ENCODE results near the gene ASPG.

DNA sequence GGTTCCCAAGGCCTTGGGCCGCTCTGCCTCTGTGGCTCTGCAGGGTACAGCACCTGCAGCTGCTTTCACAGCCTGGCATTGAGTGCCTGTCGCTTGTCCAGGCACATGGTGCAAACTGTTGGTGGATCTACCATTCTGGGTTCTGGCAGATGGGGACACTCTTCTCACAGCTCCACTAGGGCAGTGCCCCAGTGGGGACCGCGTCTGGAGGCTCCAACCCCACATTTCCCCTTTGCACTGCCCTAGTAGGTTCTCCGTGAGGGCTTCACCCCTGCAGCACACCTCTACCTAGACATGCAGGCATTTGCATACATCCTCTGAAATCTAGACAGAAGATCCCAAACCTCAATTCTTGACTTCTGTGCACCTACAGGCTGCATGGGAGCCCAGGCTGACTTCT lies 19.2 kb upstream of the ASPG start:
- TF ChIP-seq, protein P1, sequence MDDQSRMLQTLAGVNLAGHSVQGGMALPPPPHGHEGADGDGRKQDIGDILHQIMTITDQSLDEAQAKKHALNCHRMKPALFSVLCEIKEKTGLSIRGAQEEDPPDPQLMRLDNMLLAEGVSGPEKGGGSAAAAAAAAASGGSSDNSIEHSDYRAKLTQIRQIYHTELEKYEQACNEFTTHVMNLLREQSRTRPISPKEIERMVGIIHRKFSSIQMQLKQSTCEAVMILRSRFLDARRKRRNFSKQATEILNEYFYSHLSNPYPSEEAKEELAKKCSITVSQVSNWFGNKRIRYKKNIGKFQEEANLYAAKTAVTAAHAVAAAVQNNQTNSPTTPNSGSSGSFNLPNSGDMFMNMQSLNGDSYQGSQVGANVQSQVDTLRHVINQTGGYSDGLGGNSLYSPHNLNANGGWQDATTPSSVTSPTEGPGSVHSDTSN (CRISPR knock-in tag; IDR thresholded peaks at IDR 0.05; ENCODE audit: borderline replicate concordance) = no peak
- TF ChIP-seq ZNF205 (CRISPR knock-in tag; IDR thresholded peaks at IDR 0.05) (no peak), MIER3 (CRISPR knock-in tag; IDR thresholded peaks at IDR 0.05; ENCODE audit: borderline replicate concordance) (no peak), JUND (CRISPR knock-in tag; IDR thresholded peaks at IDR 0.05) (no peak), TEAD2 (CRISPR knock-in tag; IDR thresholded peaks at IDR 0.05) (no peak), ZNF556 (CRISPR knock-in tag; IDR thresholded peaks at IDR 0.05; ENCODE audit: borderline replicate concordance) (no peak), CHCHD3 (CRISPR knock-in tag; IDR thresholded peaks at IDR 0.05) (no peak), NCOA2 (CRISPR knock-in tag; IDR thresholded peaks at IDR 0.05) (no peak)
- TF ChIP-seq, protein P2, sequence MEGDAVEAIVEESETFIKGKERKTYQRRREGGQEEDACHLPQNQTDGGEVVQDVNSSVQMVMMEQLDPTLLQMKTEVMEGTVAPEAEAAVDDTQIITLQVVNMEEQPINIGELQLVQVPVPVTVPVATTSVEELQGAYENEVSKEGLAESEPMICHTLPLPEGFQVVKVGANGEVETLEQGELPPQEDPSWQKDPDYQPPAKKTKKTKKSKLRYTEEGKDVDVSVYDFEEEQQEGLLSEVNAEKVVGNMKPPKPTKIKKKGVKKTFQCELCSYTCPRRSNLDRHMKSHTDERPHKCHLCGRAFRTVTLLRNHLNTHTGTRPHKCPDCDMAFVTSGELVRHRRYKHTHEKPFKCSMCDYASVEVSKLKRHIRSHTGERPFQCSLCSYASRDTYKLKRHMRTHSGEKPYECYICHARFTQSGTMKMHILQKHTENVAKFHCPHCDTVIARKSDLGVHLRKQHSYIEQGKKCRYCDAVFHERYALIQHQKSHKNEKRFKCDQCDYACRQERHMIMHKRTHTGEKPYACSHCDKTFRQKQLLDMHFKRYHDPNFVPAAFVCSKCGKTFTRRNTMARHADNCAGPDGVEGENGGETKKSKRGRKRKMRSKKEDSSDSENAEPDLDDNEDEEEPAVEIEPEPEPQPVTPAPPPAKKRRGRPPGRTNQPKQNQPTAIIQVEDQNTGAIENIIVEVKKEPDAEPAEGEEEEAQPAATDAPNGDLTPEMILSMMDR (CRISPR knock-in tag; IDR thresholded peaks at IDR 0.05) = no peak
- TF ChIP-seq, protein P3, sequence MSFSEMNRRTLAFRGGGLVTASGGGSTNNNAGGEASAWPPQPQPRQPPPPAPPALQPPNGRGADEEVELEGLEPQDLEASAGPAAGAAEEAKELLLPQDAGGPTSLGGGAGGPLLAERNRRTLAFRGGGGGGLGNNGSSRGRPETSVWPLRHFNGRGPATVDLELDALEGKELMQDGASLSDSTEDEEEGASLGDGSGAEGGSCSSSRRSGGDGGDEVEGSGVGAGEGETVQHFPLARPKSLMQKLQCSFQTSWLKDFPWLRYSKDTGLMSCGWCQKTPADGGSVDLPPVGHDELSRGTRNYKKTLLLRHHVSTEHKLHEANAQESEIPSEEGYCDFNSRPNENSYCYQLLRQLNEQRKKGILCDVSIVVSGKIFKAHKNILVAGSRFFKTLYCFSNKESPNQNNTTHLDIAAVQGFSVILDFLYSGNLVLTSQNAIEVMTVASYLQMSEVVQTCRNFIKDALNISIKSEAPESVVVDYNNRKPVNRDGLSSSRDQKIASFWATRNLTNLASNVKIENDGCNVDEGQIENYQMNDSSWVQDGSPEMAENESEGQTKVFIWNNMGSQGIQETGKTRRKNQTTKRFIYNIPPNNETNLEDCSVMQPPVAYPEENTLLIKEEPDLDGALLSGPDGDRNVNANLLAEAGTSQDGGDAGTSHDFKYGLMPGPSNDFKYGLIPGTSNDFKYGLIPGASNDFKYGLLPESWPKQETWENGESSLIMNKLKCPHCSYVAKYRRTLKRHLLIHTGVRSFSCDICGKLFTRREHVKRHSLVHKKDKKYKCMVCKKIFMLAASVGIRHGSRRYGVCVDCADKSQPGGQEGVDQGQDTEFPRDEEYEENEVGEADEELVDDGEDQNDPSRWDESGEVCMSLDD (CRISPR knock-in tag; IDR thresholded peaks at IDR 0.05; ENCODE audit: borderline replicate concordance) = no peak
- TF ChIP-seq, protein P4, sequence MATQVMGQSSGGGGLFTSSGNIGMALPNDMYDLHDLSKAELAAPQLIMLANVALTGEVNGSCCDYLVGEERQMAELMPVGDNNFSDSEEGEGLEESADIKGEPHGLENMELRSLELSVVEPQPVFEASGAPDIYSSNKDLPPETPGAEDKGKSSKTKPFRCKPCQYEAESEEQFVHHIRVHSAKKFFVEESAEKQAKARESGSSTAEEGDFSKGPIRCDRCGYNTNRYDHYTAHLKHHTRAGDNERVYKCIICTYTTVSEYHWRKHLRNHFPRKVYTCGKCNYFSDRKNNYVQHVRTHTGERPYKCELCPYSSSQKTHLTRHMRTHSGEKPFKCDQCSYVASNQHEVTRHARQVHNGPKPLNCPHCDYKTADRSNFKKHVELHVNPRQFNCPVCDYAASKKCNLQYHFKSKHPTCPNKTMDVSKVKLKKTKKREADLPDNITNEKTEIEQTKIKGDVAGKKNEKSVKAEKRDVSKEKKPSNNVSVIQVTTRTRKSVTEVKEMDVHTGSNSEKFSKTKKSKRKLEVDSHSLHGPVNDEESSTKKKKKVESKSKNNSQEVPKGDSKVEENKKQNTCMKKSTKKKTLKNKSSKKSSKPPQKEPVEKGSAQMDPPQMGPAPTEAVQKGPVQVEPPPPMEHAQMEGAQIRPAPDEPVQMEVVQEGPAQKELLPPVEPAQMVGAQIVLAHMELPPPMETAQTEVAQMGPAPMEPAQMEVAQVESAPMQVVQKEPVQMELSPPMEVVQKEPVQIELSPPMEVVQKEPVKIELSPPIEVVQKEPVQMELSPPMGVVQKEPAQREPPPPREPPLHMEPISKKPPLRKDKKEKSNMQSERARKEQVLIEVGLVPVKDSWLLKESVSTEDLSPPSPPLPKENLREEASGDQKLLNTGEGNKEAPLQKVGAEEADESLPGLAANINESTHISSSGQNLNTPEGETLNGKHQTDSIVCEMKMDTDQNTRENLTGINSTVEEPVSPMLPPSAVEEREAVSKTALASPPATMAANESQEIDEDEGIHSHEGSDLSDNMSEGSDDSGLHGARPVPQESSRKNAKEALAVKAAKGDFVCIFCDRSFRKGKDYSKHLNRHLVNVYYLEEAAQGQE (IDR thresholded peaks at IDR 0.05; ENCODE audit: borderline replicate concordance in 1 of 2, low read depth in 1 of 2, low read length in 2 of 2) = no peak
- TF ChIP-seq, protein P5, sequence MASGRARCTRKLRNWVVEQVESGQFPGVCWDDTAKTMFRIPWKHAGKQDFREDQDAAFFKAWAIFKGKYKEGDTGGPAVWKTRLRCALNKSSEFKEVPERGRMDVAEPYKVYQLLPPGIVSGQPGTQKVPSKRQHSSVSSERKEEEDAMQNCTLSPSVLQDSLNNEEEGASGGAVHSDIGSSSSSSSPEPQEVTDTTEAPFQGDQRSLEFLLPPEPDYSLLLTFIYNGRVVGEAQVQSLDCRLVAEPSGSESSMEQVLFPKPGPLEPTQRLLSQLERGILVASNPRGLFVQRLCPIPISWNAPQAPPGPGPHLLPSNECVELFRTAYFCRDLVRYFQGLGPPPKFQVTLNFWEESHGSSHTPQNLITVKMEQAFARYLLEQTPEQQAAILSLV (CRISPR knock-in tag; IDR thresholded peaks at IDR 0.05; ENCODE audit: borderline replicate concordance) = no peak

Measured in HepG2 (cell line).